Measurements from ENCODE around the gene SMIM1.

Gene SMIM1

DNA sequence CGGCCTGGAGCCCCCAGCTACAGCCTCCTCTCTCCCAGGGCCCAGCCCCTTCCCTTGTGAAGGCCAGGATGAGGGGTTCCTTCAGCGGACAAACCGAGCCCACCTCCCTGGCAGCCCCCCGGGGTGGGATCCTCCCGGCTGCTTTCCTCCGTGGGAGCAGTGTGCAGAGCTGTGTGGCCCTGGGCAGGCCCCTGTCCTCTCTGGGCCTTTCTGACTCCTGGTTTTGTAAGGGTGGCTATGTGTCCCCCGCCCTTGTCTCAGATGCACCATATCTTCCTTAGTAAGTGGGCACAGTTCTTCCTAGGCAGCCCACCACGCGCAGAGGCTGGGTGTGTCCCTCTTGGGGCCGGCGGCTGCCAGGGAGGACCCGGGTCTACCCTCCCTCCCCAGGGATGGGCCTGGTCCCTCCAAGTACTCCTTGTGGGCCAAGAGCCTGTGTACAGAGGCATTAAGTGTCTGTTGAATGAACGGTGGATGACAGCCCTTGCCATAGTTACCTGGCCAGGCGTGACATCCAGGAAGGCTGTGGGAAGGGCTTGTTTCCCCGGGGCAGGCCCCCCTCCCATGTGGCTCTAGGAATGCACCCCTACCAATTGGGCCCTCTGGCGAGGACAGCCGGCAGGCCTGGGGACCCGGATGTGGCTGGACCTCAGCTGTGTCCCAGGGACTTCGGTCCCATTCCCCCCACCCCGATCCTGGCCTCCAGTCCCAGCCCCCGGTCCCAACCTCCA is 3.8 kb downstream of the SMIM1 start:
- H3K79me2 ChIP-seq (ENCODE audit: insufficient read depth, low read length) = no peaks in the 10 kb centered on the region
- TF ChIP-seq EZH2phosphoT487 (IDR thresholded peaks at IDR 0.05; ENCODE audit: borderline replicate concordance) = no peak
- TF ChIP-seq, protein P1, sequence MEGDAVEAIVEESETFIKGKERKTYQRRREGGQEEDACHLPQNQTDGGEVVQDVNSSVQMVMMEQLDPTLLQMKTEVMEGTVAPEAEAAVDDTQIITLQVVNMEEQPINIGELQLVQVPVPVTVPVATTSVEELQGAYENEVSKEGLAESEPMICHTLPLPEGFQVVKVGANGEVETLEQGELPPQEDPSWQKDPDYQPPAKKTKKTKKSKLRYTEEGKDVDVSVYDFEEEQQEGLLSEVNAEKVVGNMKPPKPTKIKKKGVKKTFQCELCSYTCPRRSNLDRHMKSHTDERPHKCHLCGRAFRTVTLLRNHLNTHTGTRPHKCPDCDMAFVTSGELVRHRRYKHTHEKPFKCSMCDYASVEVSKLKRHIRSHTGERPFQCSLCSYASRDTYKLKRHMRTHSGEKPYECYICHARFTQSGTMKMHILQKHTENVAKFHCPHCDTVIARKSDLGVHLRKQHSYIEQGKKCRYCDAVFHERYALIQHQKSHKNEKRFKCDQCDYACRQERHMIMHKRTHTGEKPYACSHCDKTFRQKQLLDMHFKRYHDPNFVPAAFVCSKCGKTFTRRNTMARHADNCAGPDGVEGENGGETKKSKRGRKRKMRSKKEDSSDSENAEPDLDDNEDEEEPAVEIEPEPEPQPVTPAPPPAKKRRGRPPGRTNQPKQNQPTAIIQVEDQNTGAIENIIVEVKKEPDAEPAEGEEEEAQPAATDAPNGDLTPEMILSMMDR (conservative IDR thresholded peaks at IDR 0.05; ENCODE audit: low read length) = no peak

DNA sequence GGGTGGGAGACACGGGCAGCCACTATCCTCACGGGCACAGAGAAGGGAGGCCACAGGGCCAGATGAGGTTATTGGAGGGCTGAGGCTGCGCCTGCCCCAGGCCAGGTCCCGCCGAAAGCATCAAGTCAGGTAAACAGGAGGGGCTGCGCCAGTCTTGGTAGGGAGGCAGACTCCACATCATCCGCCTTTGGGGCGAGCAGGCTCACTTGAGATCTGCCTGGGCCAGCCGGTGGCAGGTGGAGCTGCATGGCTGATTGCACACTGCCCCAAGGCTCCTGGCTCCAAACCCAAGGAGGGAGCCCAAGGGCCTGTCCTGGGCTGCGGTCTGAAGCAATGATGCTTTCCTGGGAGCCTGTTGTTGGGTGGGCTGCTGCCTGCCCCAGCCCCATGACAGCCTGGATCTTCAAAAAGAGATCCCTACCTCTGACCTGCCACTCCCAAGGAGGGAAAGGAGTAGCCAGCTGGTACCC is 4.6 kb downstream of the SMIM1 start:
- TF ChIP-seq EZH2phosphoT487 (IDR thresholded peaks at IDR 0.05; ENCODE audit: borderline replicate concordance) = no peak
- TF ChIP-seq, protein P1 (conservative IDR thresholded peaks at IDR 0.05; ENCODE audit: low read length) = no peak
- H2AFZ ChIP-seq (ENCODE audit: low read length) = no peak overlapping the region
- H3K27me3 ChIP-seq (ENCODE audit: insufficient read depth, low read length, poor library complexity, severe bottlenecking) = no peaks in the 10 kb centered on the region
- H3K4me2 ChIP-seq (ENCODE audit: low read depth, low read length, poor library complexity, severe bottlenecking) = no peak overlapping the region
- H3K79me2 ChIP-seq (ENCODE audit: insufficient read depth, low read length) = no peaks in the 10 kb centered on the region
- H4K20me1 ChIP-seq (ENCODE audit: insufficient read depth, low read length, poor library complexity, severe bottlenecking) = no peaks in the 10 kb centered on the region
- H3K9ac ChIP-seq (ENCODE audit: low read depth, low read length, poor library complexity, severe bottlenecking) = no peak overlapping the region
- H3F3A ChIP-seq (ENCODE audit: low read depth) = no peaks in the 10 kb centered on the region
- no peak overlapping the region for H3K4me3 ChIP-seq (ENCODE audit: low read length, poor library complexity, severe bottlenecking)
- no peaks in the 10 kb centered on the region for H3K9me3 ChIP-seq (ENCODE audit: insufficient read depth, low read depth, low read length)
- H3K4me1 ChIP-seq (ENCODE audit: insufficient read depth, low read length, poor library complexity, severe bottlenecking) = peaks cover 5% of the 10 kb centered on the region
- no peaks in the 10 kb centered on the region for H3K9me2 ChIP-seq (replicated peaks; ENCODE audit: low read depth, low read length)
- peaks cover 32% of the 10 kb centered on the region; the same call in 1 of the 2 replicates for H3K36me3 ChIP-seq (ENCODE audit: insufficient read depth, low read length)

More for the DNA sequence above, 3.8 kb downstream of the SMIM1 start:
- Histone ChIP-seq H3K36me3 (ENCODE audit: insufficient read depth, low read length) (peaks cover 25% of the 10 kb centered on the region; the same call in 1 of the 2 replicates), H3K4me3 (ENCODE audit: low read length, poor library complexity, severe bottlenecking) (no peak overlapping the region), H3K27me3 (ENCODE audit: insufficient read depth, low read length, poor library complexity, severe bottlenecking) (no peaks in the 10 kb centered on the region), H4K20me1 (ENCODE audit: insufficient read depth, low read length, poor library complexity, severe bottlenecking) (no peaks in the 10 kb centered on the region), H3K9me3 (ENCODE audit: insufficient read depth, low read depth, low read length) (no peaks in the 10 kb centered on the region), H3F3A (ENCODE audit: low read depth) (no peaks in the 10 kb centered on the region), H2AFZ (ENCODE audit: low read length) (no peak overlapping the region), H3K9me2 (replicated peaks; ENCODE audit: low read depth, low read length) (no peaks in the 10 kb centered on the region), H3K9ac (ENCODE audit: low read depth, low read length, poor library complexity, severe bottlenecking) (no peak overlapping the region), H3K4me2 (ENCODE audit: low read depth, low read length, poor library complexity, severe bottlenecking) (no peak overlapping the region), H3K4me1 (ENCODE audit: insufficient read depth, low read length, poor library complexity, severe bottlenecking) (peaks cover 5% of the 10 kb centered on the region)

DNA sequence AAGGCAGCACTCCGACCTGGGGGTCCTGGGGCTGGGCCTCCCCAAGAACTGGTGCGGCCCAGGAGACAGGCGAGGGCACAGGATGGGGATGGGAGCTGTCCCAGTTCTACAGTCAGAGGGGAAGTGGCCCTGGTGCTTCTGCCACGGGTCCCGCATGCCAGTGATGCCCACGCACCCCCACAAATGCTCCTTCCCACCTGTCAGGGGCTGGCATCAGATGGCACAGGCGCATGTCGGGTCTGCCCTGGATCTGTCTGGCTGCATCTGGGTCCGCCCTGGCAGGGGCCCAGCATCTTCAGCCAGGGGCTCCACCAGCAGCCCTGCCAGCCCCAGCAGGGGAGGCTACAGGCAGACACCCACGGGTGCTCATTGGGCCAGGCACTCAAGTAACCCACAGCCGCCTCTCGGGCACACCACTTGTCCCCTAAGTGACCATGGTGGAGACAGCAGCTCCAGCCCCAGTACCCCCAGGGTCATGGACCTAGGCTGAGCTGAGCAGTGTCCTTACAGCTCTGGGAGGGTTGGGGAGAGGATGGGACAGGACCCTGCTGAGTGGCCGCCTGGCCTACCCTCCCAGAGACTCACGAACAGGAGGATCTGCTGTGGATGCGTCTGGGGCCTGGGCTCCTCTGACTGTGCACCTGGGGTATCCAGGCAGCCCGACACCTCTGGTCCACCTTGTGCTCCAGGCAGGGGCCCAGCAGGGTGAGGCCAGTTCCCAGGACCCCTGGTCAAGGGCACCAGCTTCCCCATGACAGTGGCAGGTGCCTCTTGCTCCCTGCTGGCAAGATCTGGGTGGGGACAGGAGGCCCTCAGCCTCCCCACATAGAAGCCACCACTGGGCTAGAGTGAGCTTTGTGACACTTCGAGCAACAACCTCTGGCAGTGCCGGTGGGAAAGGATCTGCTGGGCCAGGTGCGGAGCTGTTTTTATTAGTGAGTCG is 5.4 kb downstream of the SMIM1 start:
- TF ChIP-seq, protein P1 (conservative IDR thresholded peaks at IDR 0.05; ENCODE audit: low read length) = no peak
- no peak for TF ChIP-seq EZH2phosphoT487 (IDR thresholded peaks at IDR 0.05; ENCODE audit: borderline replicate concordance)
- H3K4me1 ChIP-seq (ENCODE audit: insufficient read depth, low read length, poor library complexity, severe bottlenecking) = peaks cover 5% of the 10 kb centered on the region
- H3K79me2 ChIP-seq (ENCODE audit: insufficient read depth, low read length) = no peaks in the 10 kb centered on the region
- no peak overlapping the region for H3K4me2 ChIP-seq (ENCODE audit: low read depth, low read length, poor library complexity, severe bottlenecking)
- no peak overlapping the region for H3K9ac ChIP-seq (ENCODE audit: low read depth, low read length, poor library complexity, severe bottlenecking)
- H2AFZ ChIP-seq (ENCODE audit: low read length) = no peak overlapping the region
- H4K20me1 ChIP-seq (ENCODE audit: insufficient read depth, low read length, poor library complexity, severe bottlenecking) = no peaks in the 10 kb centered on the region
- H3K9me2 ChIP-seq (replicated peaks; ENCODE audit: low read depth, low read length) = no peaks in the 10 kb centered on the region
- no peaks in the 10 kb centered on the region for H3F3A ChIP-seq (ENCODE audit: low read depth)
- no peak overlapping the region for H3K4me3 ChIP-seq (ENCODE audit: low read length, poor library complexity, severe bottlenecking)
- H3K36me3 ChIP-seq (ENCODE audit: insufficient read depth, low read length) = peaks cover 40% of the 10 kb centered on the region; the same call in 1 of the 2 replicates
- no peaks in the 10 kb centered on the region for H3K27me3 ChIP-seq (ENCODE audit: insufficient read depth, low read length, poor library complexity, severe bottlenecking)
- H3K9me3 ChIP-seq (ENCODE audit: insufficient read depth, low read depth, low read length) = no peaks in the 10 kb centered on the region

Data from Loucy (cell line).